GM18907 (cell line): ENCODE results near the gene TMEM107.
"Not testable (repeated sequence)": the region's sequence is repeated elsewhere in the genome, so short reads cannot be mapped to it uniquely, and the experiment has no call there.

Experiments used
- ATAC-seq: cut with Tn5 transposase; IDR thresholded peaks from one replicate; pipeline ENCODE4 v1.9.1; 2021; ENCODE audit warnings: mild to moderate bottlenecking, moderate library complexity; ENCODE audit not compliant: unreplicated experiment

Gene TMEM107

DNA sequence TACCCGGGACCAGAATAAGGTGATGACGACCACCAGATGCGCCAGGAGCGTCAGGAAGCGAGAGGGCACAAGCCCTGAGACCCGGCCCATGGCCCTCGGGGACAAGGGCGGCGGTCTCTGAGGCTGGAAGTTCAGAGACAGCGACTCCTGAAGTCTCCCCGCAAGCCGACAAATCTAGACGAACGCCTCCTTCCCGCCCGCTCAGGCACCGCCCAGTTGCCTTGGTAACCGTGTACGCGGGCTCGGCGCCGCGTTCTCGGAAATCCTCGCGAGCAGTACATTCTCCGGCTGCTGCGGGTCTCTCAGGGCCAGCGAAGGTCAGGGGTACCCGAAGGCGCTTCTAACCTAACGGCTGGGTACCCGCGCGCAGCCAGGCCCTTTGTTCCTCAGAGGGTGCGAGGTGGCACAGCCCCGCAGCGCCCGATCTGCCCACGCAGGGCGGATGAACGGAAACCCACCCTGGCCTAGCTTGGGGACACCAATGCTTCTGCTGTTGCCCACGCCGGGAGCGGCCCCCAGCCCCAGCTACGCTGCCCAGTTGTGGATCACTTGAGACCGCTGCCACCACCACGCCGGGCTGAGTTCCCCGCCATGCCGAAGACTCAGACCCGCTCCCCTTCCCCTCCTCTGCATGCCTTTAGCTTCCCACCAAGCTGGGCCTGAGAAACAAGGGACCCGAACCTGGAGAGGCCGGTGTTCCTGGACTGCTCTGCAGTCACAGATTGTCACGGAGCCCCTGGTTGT, at the start of gene TMEM107:
Gene TMEM107 (minus strand): TSS at position 184 of the 744 bp plus-strand sequence. CDS start 94 bp downstream, at position 90.
- ATAC-seq = peak; percentile 43

DNA sequence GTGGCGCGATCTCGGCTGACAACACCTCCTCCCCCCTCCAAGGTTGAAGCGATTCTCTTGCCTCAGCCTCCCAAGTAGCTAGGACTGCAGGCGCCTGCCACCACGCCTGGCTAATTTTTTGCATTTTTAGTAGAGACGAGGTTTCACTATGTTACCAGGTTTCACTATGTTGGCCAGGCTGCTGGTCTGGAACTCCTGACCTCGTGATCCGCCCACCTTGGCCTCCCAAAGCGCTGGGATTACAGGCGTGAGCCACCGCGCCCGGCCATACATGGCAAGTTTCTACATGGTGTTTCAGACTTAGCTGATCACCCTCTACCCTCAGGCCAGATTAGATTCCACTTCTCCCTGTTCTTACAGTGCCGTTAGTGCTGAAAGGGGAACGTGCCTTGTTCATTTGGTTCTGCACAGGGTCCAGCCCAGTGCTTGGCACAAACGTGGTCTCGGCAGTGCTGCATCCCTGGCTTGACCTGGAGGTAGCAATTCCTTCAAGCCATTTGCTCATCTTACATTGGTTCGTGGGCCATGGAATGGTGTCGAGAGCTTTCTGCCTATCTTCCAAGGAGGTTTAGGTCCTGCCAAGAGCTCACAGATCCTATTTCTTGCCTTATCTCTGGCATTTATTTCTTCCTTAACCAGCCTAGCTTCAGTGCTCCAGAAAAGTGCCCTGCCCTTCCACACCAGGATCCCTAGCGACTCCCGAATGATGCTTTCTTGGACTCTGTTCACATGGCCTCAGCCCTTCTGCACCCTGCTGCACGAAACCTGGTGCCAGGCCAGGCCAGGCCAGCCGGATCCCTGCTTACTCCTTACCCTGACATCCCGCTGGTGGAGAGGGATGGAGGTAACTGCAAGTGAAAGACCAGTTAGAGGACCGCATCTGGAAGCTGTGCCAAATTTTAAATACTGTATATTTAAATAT, 49.0 kb upstream of the TMEM107 start:
- ATAC-seq = no peak

DNA sequence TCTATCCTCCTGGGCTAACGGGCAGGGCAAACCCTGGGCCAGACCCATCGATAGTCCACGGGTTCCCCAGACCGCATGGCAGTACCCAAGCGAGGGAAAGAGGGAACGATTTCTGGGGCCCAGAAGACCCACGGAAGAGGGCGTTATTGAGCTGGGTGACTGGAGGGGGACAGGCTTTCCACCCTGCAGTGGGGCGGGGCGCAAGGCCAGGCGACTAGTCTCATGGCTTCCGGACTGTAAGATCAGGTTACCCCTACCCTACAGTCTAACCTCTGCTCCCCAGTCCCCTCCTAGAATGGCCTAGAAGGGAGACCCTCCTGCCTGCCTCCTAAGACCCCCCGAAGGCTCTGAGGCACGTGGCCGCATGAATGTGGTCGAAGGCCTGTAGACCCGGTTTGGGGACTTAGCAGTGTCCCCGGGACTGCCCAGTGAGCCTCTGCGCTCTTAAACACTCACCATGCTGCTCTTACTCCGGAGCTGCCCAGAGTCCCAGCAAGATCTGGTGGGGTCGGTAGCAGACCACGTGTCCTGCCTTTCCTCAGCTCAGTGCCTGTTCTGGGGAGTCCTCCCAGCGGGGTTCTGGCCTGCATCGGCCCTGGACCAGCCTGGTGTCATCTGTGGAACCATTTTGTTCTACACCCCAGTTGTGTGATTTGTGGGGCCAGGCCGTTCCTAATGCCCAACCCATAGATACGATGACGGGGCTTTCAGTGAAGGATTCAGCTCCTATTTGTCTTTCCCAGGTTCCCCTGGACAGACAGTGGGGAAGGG, 47.4 kb upstream of the TMEM107 start:
- peak; percentile 14 for ATAC-seq

DNA sequence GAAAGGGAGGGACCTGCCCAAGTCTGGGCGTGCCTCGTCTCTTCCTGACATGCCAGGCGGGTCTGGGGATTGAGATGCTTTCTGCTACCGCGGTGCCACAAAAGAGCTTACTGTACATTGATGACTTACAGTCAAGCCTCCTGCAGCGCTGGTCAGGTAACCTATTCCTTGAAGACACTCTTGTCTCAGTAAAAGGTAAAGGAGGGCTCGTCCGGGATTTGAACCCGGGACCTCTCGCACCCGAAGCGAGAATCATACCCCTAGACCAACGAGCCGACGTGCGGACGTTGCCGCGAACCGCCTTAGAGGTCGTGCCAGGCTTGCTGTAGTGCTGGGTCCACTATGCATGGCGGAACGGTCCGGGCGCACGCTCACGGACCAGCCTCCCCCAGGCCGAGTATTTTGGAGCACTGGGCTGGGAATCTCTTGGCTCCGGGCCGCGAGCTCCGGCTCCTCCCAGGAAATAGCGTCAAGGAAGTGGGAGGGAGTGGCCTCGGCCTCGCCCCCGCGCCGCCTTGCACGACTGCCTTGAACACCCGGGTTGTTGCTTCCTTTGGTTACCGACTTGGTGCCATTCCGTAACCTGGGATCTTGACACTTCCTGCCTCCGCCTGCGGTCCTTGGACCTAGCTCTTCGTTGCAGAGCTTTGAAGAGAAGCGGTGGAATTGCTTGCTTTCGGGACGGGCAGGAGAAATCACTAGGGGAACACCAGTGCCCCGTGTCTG, 46.6 kb upstream of the TMEM107 start:
- ATAC-seq = peak; percentile 43

DNA sequence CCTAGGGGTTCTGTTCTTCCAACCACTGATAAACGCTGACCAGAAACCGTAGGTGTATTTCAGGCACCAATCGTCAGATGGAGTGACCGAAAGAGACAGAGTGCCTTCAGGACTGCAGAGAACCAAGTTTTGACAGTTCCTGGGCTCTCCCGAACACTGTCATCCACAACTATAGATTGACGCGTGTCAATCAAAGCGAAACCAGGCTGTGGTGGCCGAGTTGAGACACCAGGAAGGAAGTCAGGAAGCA, 46.1 kb upstream of the TMEM107 start:
- peak; percentile 30 for ATAC-seq

DNA sequence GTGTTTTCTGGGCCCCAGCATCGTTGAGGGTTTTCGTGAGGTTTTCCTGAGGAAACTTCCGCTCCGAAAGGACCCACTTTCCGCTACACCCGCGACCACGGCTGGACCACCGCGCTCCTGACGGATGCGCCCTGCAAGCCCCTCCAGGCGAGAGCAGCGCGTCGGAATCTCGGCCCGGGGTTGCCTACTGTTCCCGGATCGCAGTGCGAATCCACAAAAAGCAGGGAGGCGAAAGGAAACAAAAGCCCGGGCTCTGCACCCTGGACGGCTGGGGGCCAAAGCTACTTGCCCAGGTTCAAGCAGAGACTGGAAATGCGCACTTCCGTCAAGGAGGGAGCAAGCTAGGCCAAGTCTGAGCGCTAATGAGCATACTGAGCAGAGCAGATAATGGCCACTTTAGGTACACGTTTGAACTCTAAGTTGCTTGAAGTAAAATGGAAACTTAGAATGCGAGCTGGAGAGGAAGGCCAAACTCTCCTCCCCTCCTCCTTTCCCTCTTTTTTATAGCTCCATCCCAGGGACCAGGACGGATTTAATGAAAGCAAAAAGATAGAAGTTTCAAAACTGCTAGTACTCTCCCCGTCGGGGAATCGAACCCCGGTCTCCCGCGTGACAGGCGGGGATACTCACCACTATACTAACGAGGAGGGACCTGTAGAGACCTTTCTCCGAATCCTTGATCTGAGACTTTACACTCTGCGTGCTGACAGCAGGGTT, 45.6 kb upstream of the TMEM107 start:
- ATAC-seq = peak; percentile 45

DNA sequence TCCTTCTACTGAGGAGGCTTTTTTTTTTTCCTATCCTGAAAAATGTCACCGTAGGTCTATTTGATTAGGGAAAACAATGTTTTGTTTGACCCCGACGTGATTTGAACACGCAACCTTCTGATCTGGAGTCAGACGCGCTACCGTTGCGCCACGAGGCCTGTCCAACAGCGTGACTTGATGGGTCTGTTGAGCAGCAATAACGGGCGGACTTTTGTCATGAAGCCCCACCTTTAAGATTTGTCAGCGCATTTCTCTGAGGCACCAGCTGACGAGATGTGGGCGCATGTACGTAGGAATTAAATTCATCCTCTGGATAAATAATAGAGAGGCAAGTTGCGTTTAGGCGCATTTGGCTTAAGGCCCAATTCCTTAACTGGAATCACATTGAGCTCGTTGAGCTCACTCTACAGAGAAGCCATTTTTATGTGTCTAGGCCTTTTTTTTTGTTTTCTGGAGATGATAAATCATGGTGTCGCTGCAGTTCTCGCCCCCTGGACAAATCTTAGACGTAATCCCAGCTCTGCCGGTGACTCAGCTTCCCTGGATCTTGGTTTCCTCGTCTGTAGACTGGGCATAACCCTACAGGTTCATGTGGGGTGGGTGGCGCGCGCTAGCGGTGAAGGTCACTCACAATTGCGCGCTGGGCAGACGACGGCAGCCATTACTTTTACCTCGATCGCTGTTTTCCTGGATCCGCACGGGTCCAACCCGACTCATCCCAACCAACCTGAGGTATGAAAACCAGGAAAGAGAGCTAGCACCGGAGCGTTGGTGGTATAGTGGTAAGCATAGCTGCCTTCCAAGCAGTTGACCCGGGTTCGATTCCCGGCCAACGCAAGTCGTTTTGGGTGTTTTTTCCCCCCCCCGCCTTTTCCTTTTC, 44.8 kb upstream of the TMEM107 start:
- peak; percentile 25 for ATAC-seq

DNA sequence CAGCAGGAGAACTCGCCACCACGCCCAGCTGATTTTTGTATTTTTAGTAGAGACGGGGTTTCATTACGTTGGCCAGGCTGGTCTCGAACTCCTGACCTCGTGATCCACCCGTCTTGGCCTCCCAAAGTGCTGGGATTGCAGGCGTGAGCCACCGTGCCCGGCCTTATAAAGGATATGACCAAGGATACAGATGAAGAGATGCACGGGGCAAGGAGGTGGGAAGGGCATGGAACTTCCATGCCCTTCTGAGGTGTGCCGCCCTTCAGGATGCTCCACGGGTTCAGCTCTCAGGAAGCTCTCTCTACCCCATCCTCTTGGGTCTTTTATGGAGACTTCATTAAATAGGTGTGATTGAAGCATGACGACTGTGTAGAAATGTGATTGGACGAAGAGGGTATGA, 37.8 kb upstream of the TMEM107 start:
- not testable (repeated sequence) for ATAC-seq

DNA sequence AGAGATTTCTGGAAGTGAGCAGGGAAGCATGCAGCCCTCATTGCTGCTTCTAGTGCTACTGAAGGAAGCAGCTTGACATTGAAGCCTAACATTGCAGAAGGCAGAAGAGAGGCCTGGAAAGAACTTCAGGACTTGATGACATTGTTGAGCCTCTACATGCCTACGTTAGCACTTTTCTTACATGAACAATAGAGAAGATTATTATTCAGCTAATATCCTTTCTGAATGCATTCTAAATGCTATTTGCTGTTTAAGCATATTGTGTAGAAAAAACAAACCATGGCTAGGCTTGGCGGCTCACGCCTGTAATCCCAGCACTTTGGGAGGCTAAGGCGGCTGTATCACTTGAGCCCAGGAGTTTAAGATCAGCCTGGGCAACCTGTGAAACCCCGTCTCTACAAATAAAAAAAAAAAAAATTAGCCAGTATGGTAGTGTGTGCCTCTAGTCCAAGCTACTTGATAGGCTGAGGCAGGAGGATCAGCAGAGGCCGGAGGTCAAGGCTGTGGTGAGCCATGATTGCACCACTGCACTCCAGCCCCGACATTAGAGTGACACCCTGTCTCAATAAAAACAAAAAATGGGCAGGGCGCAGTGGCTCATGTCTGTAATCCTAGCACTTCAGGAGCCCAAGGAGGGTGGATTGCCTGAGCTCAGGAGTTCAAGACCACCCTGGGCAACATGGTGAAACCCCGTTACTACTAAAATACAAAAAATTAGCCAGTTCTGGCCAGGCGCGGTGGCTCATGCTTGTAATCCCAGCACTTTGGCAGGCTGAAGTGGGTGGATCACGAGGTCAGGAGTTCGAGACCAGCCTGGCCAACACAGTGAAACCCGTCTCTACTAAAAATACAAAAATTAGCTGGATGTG, 36.4 kb upstream of the TMEM107 start:
- ATAC-seq = no peak

DNA sequence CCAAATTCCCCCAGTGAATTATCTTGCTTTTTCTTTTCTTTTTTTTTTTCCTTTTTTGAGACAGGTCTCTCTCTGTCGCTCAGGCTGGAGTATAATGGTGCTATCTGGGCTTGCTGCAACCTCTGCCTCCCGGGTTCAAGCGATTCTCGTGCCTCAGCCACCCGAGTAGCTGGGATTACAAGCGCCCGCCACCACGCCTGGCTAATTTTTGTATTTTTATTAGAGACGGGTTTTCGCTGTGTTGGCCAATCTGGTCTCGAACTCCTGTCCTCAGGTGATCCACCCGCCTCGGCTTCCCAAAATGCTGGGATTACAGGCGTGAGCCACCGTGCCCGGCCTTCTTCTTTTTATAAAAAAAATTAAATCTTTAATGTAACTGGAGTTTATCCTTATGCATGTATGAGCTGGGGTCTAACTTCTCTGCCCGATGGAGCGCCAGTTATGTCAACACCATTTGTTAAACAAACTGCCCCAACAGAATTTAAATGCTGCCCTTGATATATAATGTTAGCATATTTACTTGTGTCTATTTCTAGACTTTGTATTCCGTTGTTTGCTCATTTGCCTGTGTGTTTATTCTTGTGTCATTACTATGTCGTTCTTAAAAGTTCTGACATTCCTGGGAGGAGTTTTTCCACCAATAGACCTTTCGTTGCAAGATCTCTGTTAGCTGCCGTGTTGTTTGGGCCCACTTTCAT, 34.7 kb upstream of the TMEM107 start:
- no peak for ATAC-seq

DNA sequence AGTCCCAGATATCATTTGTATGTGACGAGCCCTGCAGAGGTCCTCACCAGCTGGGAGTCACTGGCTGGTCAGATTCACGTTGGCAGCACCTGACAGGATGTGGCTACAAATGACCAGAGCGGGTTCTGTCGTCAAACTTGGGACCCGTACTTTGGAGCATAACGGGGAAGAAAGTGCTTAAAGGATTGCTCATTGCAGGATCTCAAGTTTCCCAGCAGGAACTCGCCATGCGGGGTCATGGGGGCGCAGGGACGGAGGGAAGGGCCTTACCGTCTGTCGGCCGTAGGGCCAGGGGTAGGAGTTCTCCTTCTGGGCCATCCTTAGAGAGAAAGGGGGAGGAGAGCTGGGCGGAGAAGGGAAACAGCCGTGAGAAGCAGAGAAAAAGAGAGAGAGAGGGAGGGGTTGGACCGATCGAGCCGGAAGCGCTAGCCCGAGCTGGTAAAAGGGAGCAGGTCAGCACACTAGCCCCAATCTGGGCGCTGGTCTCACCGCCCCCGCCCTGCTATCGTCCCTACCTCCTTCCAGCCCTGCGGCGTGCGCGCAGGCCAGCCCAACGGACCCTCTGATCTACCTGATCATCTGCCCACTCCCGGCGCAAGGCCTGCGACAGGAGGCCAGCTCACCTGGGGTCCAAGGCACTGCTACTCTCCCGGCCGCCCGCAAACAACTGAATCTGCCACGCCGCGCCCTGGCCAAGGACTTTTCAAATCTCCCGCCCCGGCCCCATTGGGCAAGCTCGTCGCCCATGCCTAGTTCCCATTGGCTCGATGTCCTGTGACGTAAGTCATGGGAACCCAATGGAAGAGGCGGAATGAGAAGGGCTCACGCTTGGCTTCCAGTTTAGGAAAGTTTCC, 34.0 kb upstream of the TMEM107 start, which contains the start of gene AURKB:
Gene AURKB (minus strand): TSS at position 669 of the 854 bp plus-strand sequence. CDS start 351 bp downstream, at position 318.
- peak; percentile 82 for ATAC-seq

DNA sequence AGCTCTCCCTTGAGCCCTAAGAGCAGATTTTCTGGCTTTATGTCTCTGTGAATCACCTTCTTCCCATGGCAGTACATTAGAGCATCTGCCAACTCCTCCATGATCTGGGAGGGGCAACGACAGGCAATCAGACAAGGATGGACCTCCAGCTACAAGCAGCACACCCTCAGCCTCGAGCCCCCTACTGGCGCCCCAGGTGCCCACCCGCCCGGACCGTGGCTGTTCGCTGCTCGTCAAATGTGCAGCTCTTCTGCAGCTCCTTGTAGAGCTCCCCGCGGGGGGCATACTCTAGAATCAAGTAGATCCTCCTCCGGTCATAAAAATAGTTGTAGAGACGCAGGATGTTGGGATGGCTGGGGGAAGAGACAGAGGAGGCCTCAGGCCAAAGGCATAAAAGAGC, 30.4 kb upstream of the TMEM107 start:
- ATAC-seq = no peak

DNA sequence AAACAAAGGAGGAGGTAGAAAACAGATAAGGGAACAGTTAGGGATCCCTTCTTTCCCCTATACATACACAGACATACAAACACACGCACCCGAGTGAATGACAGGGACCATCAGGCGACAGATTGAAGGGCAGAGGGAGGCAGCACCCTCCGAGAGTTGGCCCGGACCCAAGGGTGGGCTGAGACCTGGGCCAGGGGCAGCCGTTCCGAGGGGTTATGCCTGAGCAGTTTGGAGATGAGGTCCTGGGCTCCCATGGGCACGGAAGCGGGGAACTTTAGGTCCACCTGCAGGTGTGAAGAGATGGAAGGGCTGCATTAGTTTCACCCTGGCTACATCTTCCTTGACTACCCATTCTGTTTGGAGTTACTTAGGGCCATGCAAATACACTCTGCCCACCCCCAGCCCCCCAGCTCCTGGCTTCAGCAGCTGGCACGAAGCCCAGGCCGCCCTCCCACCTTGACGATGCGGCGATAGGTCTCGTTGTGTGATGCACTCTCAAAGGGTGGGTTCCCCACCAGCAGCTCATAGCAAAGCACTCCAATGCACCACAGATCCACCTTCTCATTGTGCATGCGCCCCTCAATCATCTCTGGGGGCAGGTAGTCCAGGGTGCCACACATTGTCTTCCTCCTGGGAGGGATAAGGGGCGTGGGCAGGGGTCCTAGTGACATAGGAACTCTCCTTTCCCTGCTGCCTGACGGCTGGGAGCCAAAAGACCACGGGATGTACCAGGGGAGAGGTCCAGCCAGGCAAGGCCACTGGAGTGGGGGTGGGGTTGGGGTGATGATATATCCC, 28.8 kb upstream of the TMEM107 start:
- no peak for ATAC-seq

DNA sequence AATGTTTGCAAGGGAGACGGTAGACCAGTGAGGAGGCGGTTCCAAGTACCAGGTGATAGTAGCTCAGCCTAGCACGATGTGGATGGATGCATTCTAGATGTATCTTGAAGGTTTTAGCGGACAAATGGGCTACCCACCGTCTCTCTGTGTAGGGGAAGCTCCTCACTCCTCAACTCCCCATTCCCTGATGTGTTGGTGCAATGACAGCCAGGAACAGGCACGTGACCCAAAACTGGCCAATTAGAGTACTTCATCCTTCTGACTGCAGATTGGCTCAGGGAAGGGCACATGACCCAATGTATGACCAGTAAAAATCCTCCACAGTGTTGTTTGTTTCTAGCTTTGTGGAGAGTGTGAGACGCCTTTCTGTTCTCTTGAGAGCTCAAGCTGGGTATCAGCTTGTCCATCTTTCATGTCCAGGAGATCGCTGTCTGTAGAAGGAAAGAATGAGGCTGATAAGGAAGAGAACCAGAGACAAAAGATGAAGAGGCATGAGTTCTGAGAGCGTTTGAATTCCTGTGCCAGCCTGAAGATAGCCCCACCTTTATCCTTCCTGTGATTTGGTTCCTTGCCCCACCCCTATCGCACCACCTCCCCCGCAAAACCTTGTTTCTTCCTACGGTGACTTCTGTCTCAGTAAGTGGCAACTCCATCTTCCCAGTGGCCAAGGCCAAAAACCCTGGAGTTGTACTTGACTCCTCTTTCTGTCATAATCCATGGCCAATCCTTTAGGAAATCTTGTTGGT, 16.1 kb upstream of the TMEM107 start:
- ATAC-seq = peak; percentile 29

DNA sequence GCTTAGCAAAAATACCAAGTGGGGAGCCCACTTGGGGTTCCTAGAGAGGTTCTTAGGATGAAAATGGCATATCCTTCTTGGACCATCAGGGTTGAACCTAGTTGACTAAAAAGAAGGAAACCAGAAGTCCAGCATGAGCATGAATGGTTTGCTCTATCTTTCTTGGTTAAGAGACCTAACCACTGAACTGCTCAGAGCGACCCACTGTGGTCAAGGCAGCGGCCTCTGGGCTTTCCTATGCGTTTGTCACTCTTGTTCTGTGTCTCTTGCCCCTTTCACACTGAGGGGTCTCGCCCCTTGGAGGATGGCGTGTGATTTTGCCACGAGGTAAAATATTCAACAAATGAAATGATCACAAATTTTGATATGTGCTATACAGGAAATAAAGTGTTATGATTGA, 14.3 kb upstream of the TMEM107 start:
- no peak for ATAC-seq
